Body of pancreas (tissue), 4 donors: Measurements from ENCODE around the gene PSG11.
"Not testable (repeated sequence)": the region's sequence is repeated elsewhere in the genome, so short reads cannot be mapped to it uniquely, and the experiment has no call there.

ENCODE experiments used
- POLR2A ChIP-seq, 3 donors: fragments of 450-650 bp; IDR thresholded peaks; one replicate each; pipeline ENCODE4 v1.6.1; 2016; ENCODE audit warnings: antibody characterized with exemption in 3 of 3, mild to moderate bottlenecking in 2 of 3
- TF ChIP-seq, protein P1 (sequence below), 7 experiments: fragments of 450-650 bp in 4 of 7; fragments of 200-600 bp in 3 of 7; sonication (generic) in 3 of 7; IDR thresholded peaks; one replicate each; pipeline ENCODE4 v1.5.1; 2016 to 2019; ENCODE audit warnings: antibody characterized with exemption in 7 of 7

DNA sequence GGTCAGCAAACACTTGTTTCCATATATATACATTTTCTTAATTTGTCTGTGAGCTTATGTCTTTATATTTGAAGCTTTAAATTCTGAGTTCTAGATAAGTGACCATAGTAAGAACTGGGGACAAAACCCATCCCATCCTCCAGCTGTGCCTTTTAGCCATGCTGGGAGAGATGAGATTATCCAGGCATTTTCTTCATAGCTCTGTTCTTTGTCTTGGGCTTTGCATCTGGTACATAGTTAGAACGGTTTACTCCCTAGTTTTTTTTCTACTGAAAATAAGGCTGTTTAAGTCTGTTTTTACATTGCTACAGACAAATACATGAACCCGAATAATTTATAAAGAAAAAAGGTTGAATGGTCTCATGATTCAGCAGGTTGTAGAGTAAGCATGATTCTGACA is 20.3 kb upstream of the PSG11 start:
- TF ChIP-seq, protein P1, sequence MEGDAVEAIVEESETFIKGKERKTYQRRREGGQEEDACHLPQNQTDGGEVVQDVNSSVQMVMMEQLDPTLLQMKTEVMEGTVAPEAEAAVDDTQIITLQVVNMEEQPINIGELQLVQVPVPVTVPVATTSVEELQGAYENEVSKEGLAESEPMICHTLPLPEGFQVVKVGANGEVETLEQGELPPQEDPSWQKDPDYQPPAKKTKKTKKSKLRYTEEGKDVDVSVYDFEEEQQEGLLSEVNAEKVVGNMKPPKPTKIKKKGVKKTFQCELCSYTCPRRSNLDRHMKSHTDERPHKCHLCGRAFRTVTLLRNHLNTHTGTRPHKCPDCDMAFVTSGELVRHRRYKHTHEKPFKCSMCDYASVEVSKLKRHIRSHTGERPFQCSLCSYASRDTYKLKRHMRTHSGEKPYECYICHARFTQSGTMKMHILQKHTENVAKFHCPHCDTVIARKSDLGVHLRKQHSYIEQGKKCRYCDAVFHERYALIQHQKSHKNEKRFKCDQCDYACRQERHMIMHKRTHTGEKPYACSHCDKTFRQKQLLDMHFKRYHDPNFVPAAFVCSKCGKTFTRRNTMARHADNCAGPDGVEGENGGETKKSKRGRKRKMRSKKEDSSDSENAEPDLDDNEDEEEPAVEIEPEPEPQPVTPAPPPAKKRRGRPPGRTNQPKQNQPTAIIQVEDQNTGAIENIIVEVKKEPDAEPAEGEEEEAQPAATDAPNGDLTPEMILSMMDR (IDR thresholded peaks at IDR 0.05) = not testable (repeated sequence)
- not testable (repeated sequence) for TF ChIP-seq POLR2A (IDR thresholded peaks at IDR 0.05)
